Ramos (cell line): ENCODE measurements around the gene DOC2A.

Experiments used
- in situ Hi-C: fragments of 300-500 bp; cut with MboI; formaldehyde crosslinking; loops from one replicate; pipeline ENCODE4 v1.14.3; 2022; ENCODE audit warnings: low sequenced_read_pairs; ENCODE audit not compliant: unreplicated experiment

DOC2A gene

GRCh38 chr16:30028438-30029076 is 17.7 kb upstream of the DOC2A start:
- in situ Hi-C loops: no loop called here

- in situ Hi-C loops: no loop called here
Observed at GRCh38 chr16:30027588-30028437, 17.0 kb upstream of the DOC2A start.

GRCh38 chr16:30026449-30026848 is 15.6 kb upstream of the DOC2A start:
- in situ Hi-C loops: no loop called here

DNA sequence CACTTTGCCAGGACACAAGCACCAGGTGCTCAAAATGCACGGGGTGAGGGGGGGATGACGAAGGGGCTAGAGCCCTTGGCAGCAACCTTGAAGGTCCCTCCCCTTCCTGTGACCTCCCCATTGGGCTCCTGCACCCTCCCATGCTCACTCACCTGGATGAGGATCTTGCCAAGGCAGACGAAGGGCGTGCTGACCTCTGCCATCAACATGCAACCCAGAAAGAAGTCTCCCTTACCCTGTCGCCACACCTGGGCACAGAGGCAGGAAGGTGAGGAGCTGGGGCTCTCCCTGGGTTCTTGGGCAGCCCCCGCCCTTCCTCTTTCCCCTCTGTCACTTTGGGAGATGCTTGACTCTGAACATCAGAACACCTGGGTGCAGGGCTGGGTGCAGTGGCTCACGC is 14.7 kb upstream of the DOC2A start:
- in situ Hi-C loops: no loop called here

DNA sequence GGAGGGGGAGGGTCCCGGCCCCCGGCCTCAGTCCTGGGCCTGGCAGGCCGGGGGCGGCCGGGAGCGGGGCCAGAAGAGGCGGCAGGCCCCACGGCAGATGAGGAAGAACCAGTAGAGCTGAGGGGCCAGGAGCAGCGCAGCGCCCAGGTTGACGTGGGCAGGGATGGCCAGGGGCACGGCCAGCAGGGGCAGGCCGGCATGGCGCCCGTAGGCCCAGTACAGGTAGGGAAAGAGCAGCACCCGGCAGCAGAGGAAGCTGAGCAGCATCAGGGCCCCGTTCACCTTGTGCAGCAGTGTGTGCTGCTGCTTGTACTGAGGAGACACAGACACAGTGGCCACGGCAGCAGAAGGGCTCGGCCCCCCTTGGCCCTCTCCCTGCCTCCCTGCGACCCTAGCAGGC is 14.3 kb upstream of the DOC2A start:
- in situ Hi-C loops: no loop called here

GRCh38 chr16:30024451-30024850 is 13.6 kb upstream of the DOC2A start:
- in situ Hi-C loops: loop anchor here (5.0 to 25.0 kb wide), 2 partner anchors 187 to 327 kb away; no protein-coding TSS in a partner anchor

DNA sequence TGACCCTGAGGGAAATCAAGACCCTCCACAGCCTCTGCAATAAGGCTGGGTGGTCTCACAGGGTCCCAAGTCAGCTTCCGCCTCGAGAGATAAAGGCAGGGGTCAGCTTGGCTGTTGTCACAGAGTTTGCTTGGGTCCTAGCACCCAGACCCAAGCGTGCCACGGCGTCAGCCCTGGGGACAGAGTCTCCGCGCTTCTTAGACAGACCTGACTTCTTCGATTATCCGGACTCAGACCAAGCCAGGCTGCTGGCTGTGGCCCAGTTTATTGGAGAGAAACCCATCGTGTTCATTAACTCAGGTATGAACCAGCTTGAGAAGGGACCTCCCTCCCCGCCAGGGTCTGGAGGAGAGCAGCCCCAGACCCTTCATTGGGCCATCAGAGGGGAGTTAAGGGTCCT is 12.8 kb upstream of the DOC2A start:
- in situ Hi-C loops: loop anchor here (5.0 to 25.0 kb wide), 2 partner anchors 186 to 326 kb away; no protein-coding TSS in a partner anchor

- in situ Hi-C loops: loop anchor here (5.0 to 25.0 kb wide), 2 partner anchors 186 to 326 kb away; no protein-coding TSS in a partner anchor
Observed at GRCh38 chr16:30022887-30023286, 12.1 kb upstream of the DOC2A start, which contains the start of gene C16orf92. TSS of gene C16orf92 (plus strand) at chr16:30023198. CDS start at chr16:30023341, 143 bp downstream.

- in situ Hi-C loops: loop anchor here (25.0 kb wide), 1 partner anchor 181 kb away; no protein-coding TSS in a partner anchor
Observed at GRCh38 chr16:30018731-30019158, 7.9 kb upstream of the DOC2A start.

DNA sequence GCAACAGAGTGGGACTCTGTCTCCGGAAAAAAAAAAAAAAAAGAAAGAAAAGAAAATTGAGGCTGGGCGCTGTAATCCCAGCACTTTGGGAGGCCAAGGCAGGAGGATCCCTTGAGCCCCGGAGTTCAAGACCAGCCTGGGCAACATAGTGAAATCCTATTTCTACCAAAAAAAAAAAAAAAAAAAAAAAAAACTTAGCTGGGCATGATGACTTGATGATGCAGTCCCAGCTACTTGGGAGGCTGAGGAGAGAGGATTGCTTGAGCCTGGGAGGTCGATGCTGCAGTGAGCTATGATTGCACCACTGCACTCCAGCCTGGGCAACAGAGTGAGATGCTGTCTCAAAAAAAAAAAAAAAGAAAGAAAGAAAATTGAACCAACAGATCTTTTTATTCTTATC is 7.1 kb upstream of the DOC2A start:
- in situ Hi-C loops: loop anchor here (25.0 kb wide), 1 partner anchor 181 kb away; no protein-coding TSS in a partner anchor

DNA sequence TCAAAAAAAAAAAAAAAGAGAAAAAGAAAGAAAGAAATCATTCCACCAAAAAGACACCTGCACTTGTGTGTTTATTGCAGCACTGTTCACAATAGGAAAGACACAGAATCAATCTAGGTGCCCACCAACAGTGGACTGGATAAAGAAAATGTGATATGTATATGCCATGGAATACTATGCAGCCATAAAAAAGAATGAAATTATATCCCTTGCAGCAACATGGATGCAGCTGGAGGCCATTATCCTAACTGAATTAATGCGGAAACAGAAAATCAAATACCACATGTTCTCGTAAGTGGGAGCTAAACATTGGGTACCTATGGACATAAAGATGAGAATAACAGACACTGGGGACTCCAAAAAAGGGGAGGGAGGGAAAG is 6.4 kb upstream of the DOC2A start:
- in situ Hi-C loops: loop anchor here (25.0 kb wide), 1 partner anchor 180 kb away; no protein-coding TSS in a partner anchor

DNA sequence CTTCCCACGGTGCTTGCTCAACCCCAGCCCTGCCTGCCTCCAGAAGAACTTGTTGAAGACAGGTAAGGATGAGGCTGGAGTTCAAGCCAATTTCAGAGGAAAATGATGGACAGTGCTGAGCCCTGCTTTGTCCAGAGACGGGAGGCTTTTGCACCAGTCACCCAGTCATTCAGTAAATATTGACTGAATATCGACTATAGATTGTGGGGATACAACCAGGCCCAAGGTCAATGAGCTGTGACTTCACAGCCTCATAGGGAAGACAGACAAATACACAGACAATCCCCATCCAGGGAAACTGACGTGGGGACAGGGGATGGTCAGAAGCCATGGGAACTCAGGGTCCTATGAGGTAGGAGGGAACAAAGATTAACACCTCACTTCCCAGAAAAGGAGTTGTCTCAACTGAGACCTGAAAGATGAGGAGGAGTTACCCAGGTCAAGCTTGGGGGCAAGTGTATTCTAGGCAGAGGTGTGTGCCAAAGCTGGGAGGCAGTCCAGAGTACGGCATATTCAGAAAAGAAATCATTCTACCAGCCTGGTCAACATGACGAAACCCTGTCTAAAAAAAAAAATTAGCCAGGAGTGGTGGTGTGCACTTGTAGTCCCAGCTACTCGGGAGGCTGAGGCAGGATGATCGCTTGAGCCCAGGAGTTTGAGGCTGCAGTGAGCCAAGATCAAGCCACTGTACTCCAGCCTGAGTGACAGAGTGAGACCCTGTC is 5.9 kb upstream of the DOC2A start:
- in situ Hi-C loops: loop anchor here (25.0 kb wide), 1 partner anchor 179 kb away; no protein-coding TSS in a partner anchor

DNA sequence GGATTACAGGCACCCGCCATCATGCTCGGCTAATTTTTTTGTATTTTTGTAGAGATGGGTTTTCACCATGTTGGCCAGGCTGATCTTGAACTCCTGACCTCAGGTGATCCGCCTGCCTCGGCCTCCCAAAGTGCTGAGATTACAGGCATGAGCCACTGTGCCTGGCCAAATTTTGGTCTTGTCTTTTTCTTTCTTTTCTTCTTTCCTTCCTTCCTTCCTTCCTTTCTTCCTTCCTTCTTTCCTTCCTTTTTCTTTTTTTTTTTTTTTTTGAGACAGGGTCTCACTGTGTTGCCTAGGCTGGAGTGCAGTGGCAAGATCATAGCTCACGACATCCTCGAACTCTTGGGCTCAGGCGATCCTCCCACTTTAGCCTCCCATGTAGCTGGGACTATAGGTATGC is 4.6 kb upstream of the DOC2A start:
- in situ Hi-C loops: loop anchor here (25.0 kb wide), 1 partner anchor 178 kb away; no protein-coding TSS in a partner anchor

GRCh38 chr16:30012598-30012997 is 1.8 kb upstream of the DOC2A start:
- in situ Hi-C loops: loop anchor here (25.0 kb wide), 1 partner anchor 175 kb away; no protein-coding TSS in a partner anchor

- in situ Hi-C loops: loop anchor here (25.0 kb wide), 1 partner anchor 175 kb away; no protein-coding TSS in a partner anchor
Observed at GRCh38 chr16:30011714-30012504, 1.1 kb upstream of the DOC2A start.

GRCh38 chr16:30009990-30010843 is 610 bp downstream of the DOC2A start:
- in situ Hi-C loops: loop anchor here (25.0 kb wide), 1 partner anchor 173 kb away; no protein-coding TSS in a partner anchor

DNA sequence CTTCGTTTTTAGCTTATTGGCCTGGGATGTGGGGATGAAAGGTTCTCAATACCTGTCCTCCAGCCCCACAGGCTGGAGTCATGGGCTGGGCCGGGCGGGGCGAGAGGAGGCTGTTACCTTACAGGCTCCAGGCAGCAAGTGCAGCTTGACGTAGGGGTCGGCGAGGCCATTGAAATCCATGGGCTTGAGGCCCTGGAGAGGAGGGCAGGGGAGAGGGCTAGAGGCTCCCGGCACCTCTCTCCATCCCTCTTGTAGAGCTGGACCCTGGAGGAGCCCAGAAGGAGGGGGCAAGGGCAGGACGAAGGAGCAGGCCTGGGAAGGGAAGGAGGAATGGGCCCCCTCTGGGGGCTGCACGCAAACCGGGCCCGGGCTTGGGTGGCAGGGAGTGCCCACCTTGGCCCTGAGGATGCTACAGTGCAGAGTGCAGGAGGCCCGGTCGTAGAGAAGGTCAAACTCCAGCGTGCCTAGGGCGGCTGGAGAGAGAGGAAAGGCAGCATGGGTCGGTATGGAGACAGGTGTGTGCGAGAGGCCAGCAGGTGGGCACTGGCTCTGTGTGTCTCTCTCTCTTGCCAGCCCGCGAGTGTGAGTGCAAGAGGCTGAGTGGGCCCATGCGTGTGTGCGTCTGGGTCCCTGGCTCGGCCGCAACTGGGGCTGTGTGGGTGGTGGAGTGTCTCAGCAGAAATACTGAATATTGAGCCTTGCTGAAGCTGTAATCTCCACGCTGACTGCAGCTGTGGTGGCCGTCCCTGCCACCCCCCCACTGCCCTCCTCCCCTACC is 1.6 kb downstream of the DOC2A start:
- in situ Hi-C loops: loop anchor here (25.0 kb wide), 1 partner anchor 172 kb away; no protein-coding TSS in a partner anchor
